Measurements from ENCODE around the gene SLC23A1. TPM values are rescaled to one million over a fixed set of nuclear protein-coding genes. Genes with fewer than 3 reads are reported as not detected.
"Not testable (repeated sequence)": the region's sequence is repeated elsewhere in the genome, so short reads cannot be mapped to it uniquely, and the experiment has no call there.

SLC23A1 gene
- total and polyA plus RNA-seq, 9 donors = 0.04 to 2.1 (median 0.23) TPM

- no peak overlapping the region for H3K27ac ChIP-seq (ENCODE audit: low read length)
- no peaks in the 10 kb centered on the region for H3K9me3 ChIP-seq (replicated peaks; ENCODE audit: control insufficient read depth, low read depth, low read length)
- peaks cover 55% of the 10 kb centered on the region for H3K36me3 ChIP-seq (ENCODE audit: control insufficient read depth, insufficient read depth, low read length)
- H3K4me3 ChIP-seq (ENCODE audit: low read length) = no peak overlapping the region
- H3K27me3 ChIP-seq (ENCODE audit: control insufficient read depth, insufficient read depth, low read length) = no peaks in the 10 kb centered on the region
- H3K4me1 ChIP-seq (ENCODE audit: control insufficient read depth, insufficient read depth, low read length) = peaks cover 4% of the 10 kb centered on the region
- no peak for DNase-seq
- 37% methylated on average over 2 of the region's 2 CpGs for WGBS (ENCODE audit: insufficient coverage)
Measured at GRCh38 chr5:139368613-139369012, 14.5 kb downstream of the SLC23A1 start.

GRCh38 chr5:139364466-139364865 lies 18.6 kb downstream of the SLC23A1 start:
- WGBS (ENCODE audit: insufficient coverage) = no CpG with 5 or more reads among the region's 2 CpGs

GRCh38 chr5:139363937-139364336 lies 19.2 kb downstream of the SLC23A1 start:
- no peaks in the 10 kb centered on the region for H3K4me1 ChIP-seq (ENCODE audit: control insufficient read depth, insufficient read depth, low read length)
- no peak for DNase-seq
- H3K36me3 ChIP-seq (ENCODE audit: control insufficient read depth, insufficient read depth, low read length) = peaks cover 33% of the 10 kb centered on the region
- no peaks in the 10 kb centered on the region for H3K27me3 ChIP-seq (ENCODE audit: control insufficient read depth, insufficient read depth, low read length)
- no peak overlapping the region for H3K27ac ChIP-seq (ENCODE audit: low read length)
- H3K9me3 ChIP-seq (replicated peaks; ENCODE audit: control insufficient read depth, low read depth, low read length) = no peaks in the 10 kb centered on the region
- 73% methylated on average over 1 of the region's 2 CpGs for WGBS (ENCODE audit: insufficient coverage)
- H3K4me3 ChIP-seq (ENCODE audit: low read length) = no peak overlapping the region

More at GRCh38 chr5:139364466-139364865, 18.6 kb downstream of the SLC23A1 start:
- no peaks in the 10 kb centered on the region for H3K4me1 ChIP-seq (ENCODE audit: control insufficient read depth, insufficient read depth, low read length)
- H3K36me3 ChIP-seq (ENCODE audit: control insufficient read depth, insufficient read depth, low read length) = peaks cover 36% of the 10 kb centered on the region
- H3K4me3 ChIP-seq (ENCODE audit: low read length) = no peak overlapping the region
- H3K27ac ChIP-seq (ENCODE audit: low read length) = no peak overlapping the region
- H3K27me3 ChIP-seq (ENCODE audit: control insufficient read depth, insufficient read depth, low read length) = no peaks in the 10 kb centered on the region
- DNase-seq = peak; percentile 25
- no peaks in the 10 kb centered on the region for H3K9me3 ChIP-seq (replicated peaks; ENCODE audit: control insufficient read depth, low read depth, low read length)

GRCh38 chr5:139361835-139362429 lies 21.2 kb downstream of the SLC23A1 start:
- H3K36me3 ChIP-seq (ENCODE audit: control insufficient read depth, insufficient read depth, low read length) = peaks cover 36% of the 10 kb centered on the region
- no peaks in the 10 kb centered on the region for H3K4me1 ChIP-seq (ENCODE audit: control insufficient read depth, insufficient read depth, low read length)
- H3K4me3 ChIP-seq (ENCODE audit: low read length) = no peak overlapping the region
- 100% methylated on average over 1 of the region's 6 CpGs for WGBS (ENCODE audit: insufficient coverage)
- H3K27ac ChIP-seq (ENCODE audit: low read length) = no peak overlapping the region
- H3K27me3 ChIP-seq (ENCODE audit: control insufficient read depth, insufficient read depth, low read length) = no peaks in the 10 kb centered on the region
- no peak for DNase-seq
- no peaks in the 10 kb centered on the region for H3K9me3 ChIP-seq (replicated peaks; ENCODE audit: control insufficient read depth, low read depth, low read length)

- H3K4me1 ChIP-seq (ENCODE audit: control insufficient read depth, insufficient read depth, low read length) = no peaks in the 10 kb centered on the region
- no peak overlapping the region for H3K27ac ChIP-seq (ENCODE audit: low read length)
- H3K27me3 ChIP-seq (ENCODE audit: control insufficient read depth, insufficient read depth, low read length) = no peaks in the 10 kb centered on the region
- 100% methylated on average over 2 of the region's 4 CpGs for WGBS (ENCODE audit: insufficient coverage)
- H3K9me3 ChIP-seq (replicated peaks; ENCODE audit: control insufficient read depth, low read depth, low read length) = no peaks in the 10 kb centered on the region
- H3K36me3 ChIP-seq (ENCODE audit: control insufficient read depth, insufficient read depth, low read length) = peaks cover 21% of the 10 kb centered on the region
- DNase-seq = no peak
- H3K4me3 ChIP-seq (ENCODE audit: low read length) = no peak overlapping the region
Measured at GRCh38 chr5:139360384-139360783, 22.7 kb downstream of the SLC23A1 start.

GRCh38 chr5:139358064-139358463 lies 25.0 kb downstream of the SLC23A1 start:
- H3K9me3 ChIP-seq (replicated peaks; ENCODE audit: control insufficient read depth, low read depth, low read length) = no peaks in the 10 kb centered on the region
- H3K4me1 ChIP-seq (ENCODE audit: control insufficient read depth, insufficient read depth, low read length) = no peaks in the 10 kb centered on the region
- no peak overlapping the region for H3K4me3 ChIP-seq (ENCODE audit: low read length)
- H3K27ac ChIP-seq (ENCODE audit: low read length) = no peak overlapping the region
- DNase-seq = no peak
- H3K36me3 ChIP-seq (ENCODE audit: control insufficient read depth, insufficient read depth, low read length) = peaks cover 8% of the 10 kb centered on the region
- no peaks in the 10 kb centered on the region for H3K27me3 ChIP-seq (ENCODE audit: control insufficient read depth, insufficient read depth, low read length)

- H3K36me3 ChIP-seq (ENCODE audit: control insufficient read depth, insufficient read depth, low read length) = peaks cover 11% of the 10 kb centered on the region
- H3K4me1 ChIP-seq (ENCODE audit: control insufficient read depth, insufficient read depth, low read length); H3K27ac ChIP-seq (ENCODE audit: low read length); DNase-seq; H3K27me3 ChIP-seq (ENCODE audit: control insufficient read depth, insufficient read depth, low read length); H3K4me3 ChIP-seq (ENCODE audit: low read length); H3K9me3 ChIP-seq (replicated peaks; ENCODE audit: control insufficient read depth, low read depth, low read length): not testable (repeated sequence)
- 97% methylated on average over 7 of the region's 8 CpGs for WGBS (ENCODE audit: insufficient coverage)
Measured at GRCh38 chr5:139355900-139356299, 27.2 kb downstream of the SLC23A1 start.

- no peak for DNase-seq
- no CpG with 5 or more reads among the region's 3 CpGs for WGBS (ENCODE audit: insufficient coverage)
- H3K27me3 ChIP-seq (ENCODE audit: control insufficient read depth, insufficient read depth, low read length) = no peaks in the 10 kb centered on the region
- no peak overlapping the region for H3K4me3 ChIP-seq (ENCODE audit: low read length)
- H3K36me3 ChIP-seq (ENCODE audit: control insufficient read depth, insufficient read depth, low read length) = peaks cover 11% of the 10 kb centered on the region
- no peaks in the 10 kb centered on the region for H3K9me3 ChIP-seq (replicated peaks; ENCODE audit: control insufficient read depth, low read depth, low read length)
- no peaks in the 10 kb centered on the region for H3K4me1 ChIP-seq (ENCODE audit: control insufficient read depth, insufficient read depth, low read length)
- H3K27ac ChIP-seq (ENCODE audit: low read length) = no peak overlapping the region
Measured at GRCh38 chr5:139354186-139354585, 28.9 kb downstream of the SLC23A1 start.

GRCh38 chr5:139347863-139348262 lies 35.2 kb downstream of the SLC23A1 start:
- not testable (repeated sequence) for H3K9me3 ChIP-seq (replicated peaks; ENCODE audit: control insufficient read depth, low read depth, low read length); DNase-seq; H3K4me3 ChIP-seq (ENCODE audit: low read length); H3K27me3 ChIP-seq (ENCODE audit: control insufficient read depth, insufficient read depth, low read length); H3K4me1 ChIP-seq (ENCODE audit: control insufficient read depth, insufficient read depth, low read length); H3K36me3 ChIP-seq (ENCODE audit: control insufficient read depth, insufficient read depth, low read length); H3K27ac ChIP-seq (ENCODE audit: low read length)
- WGBS (ENCODE audit: insufficient coverage) = 89% methylated on average over 1 of the region's 9 CpGs

- not testable (repeated sequence) for H3K4me3 ChIP-seq (ENCODE audit: low read length); H3K36me3 ChIP-seq (ENCODE audit: control insufficient read depth, insufficient read depth, low read length); DNase-seq; H3K4me1 ChIP-seq (ENCODE audit: control insufficient read depth, insufficient read depth, low read length); H3K27me3 ChIP-seq (ENCODE audit: control insufficient read depth, insufficient read depth, low read length); H3K27ac ChIP-seq (ENCODE audit: low read length); H3K9me3 ChIP-seq (replicated peaks; ENCODE audit: control insufficient read depth, low read depth, low read length)
- 92% methylated on average over 4 of the region's 8 CpGs for WGBS (ENCODE audit: insufficient coverage)
Measured at GRCh38 chr5:139345442-139345841, 37.7 kb downstream of the SLC23A1 start.

- Histone ChIP-seq H3K27ac (ENCODE audit: low read length) (no peak overlapping the region), H3K27me3 (ENCODE audit: control insufficient read depth, insufficient read depth, low read length) (no peaks in the 10 kb centered on the region), H3K4me3 (ENCODE audit: low read length) (no peak overlapping the region), H3K4me1 (ENCODE audit: control insufficient read depth, insufficient read depth, low read length) (peaks cover 7% of the 10 kb centered on the region), H3K9me3 (replicated peaks; ENCODE audit: control insufficient read depth, low read depth, low read length) (no peaks in the 10 kb centered on the region), H3K36me3 (ENCODE audit: control insufficient read depth, insufficient read depth, low read length) (no peaks in the 10 kb centered on the region)
- 100% methylated on average over 1 of the region's 2 CpGs for WGBS (ENCODE audit: insufficient coverage)
- DNase-seq = no peak
Measured at GRCh38 chr5:139344177-139344576, 38.9 kb downstream of the SLC23A1 start.
